ENCODE results near the gene NPAS1. TPM values are rescaled to one million over a fixed set of nuclear protein-coding genes. Genes with fewer than 3 reads are reported as not detected.
A peak's percentile ranks its signal among the peaks of the same experiment; 100 is the strongest.

NPAS1 gene
- polyA plus RNA-seq, 1 donor from 2014 or later = not detected

- H3K36me3 ChIP-seq (ENCODE audit: insufficient read depth, low read length) = no peaks in the 10 kb centered on the region
- no peak overlapping the region for H3K4me2 ChIP-seq (ENCODE audit: low read length)
- H3K9me3 ChIP-seq (ENCODE audit: low read length) = no peaks in the 10 kb centered on the region
- H4K20me1 ChIP-seq (ENCODE audit: insufficient read depth) = no peaks in the 10 kb centered on the region
- no peak overlapping the region for H2AFZ ChIP-seq (ENCODE audit: low read depth, low read length)
- no peaks in the 10 kb centered on the region for H3K27me3 ChIP-seq (ENCODE audit: insufficient read depth, low read depth, low read length)
- no peaks in the 10 kb centered on the region for H3F3A ChIP-seq (ENCODE audit: insufficient read depth, low read length, poor library complexity, severe bottlenecking)
- TF ChIP-seq REST (IDR thresholded peaks at IDR 0.05; ENCODE audit: borderline replicate concordance) (no peak), POLR2AphosphoS5 (IDR thresholded peaks at IDR 0.05) (no peak), EP300 (conservative IDR thresholded peaks at IDR 0.05; ENCODE audit: poor library complexity, severe bottlenecking) (no peak), RAD21 (conservative IDR thresholded peaks at IDR 0.05) (peak; percentile 59), TAF1 (IDR thresholded peaks at IDR 0.05; ENCODE audit: low read depth) (no peak), MXI1 (conservative IDR thresholded peaks at IDR 0.05; ENCODE audit: poor library complexity, severe bottlenecking) (no peak), CTCF (IDR thresholded peaks at IDR 0.05; ENCODE audit: poor library complexity, severe bottlenecking) (peak; percentile 84), EZH2 (IDR thresholded peaks at IDR 0.05; ENCODE audit: borderline replicate concordance, insufficient read depth, low read length, poor library complexity, severe bottlenecking) (no peak), SMC3 (conservative IDR thresholded peaks at IDR 0.05; ENCODE audit: poor library complexity) (peak; percentile 61)
- no peaks in the 10 kb centered on the region for H3K9me2 ChIP-seq (ENCODE audit: insufficient read depth, low read length)
- no peak overlapping the region for H3K27ac ChIP-seq (ENCODE audit: low read length)
- H3K9ac ChIP-seq (ENCODE audit: low read length) = peak overlapping the region; percentile 3
- peak overlapping the region; percentile 54 for H3K4me3 ChIP-seq (ENCODE audit: low read length)
- H3K79me2 ChIP-seq (replicated peaks; ENCODE audit: insufficient read depth, low read length) = no peaks in the 10 kb centered on the region
Observed at GRCh38 chr19:47035127-47036096, 15.8 kb downstream of the NPAS1 start.

GRCh38 chr19:47036097-47036651 is 16.5 kb downstream of the NPAS1 start:
- H3K27ac ChIP-seq (ENCODE audit: low read length) = no peak overlapping the region
- no peaks in the 10 kb centered on the region for H3F3A ChIP-seq (ENCODE audit: insufficient read depth, low read length, poor library complexity, severe bottlenecking)
- no peak for TF ChIP-seq EP300 (conservative IDR thresholded peaks at IDR 0.05; ENCODE audit: poor library complexity, severe bottlenecking)
- no peak for TF ChIP-seq SMC3 (conservative IDR thresholded peaks at IDR 0.05; ENCODE audit: poor library complexity)
- peak; percentile 5 for TF ChIP-seq CTCF (IDR thresholded peaks at IDR 0.05; ENCODE audit: poor library complexity, severe bottlenecking)
- no peak for TF ChIP-seq RAD21 (conservative IDR thresholded peaks at IDR 0.05)
- H3K9me3 ChIP-seq (ENCODE audit: low read length) = no peaks in the 10 kb centered on the region
- peak overlapping the region; percentile 3 for H3K9ac ChIP-seq (ENCODE audit: low read length)
- no peaks in the 10 kb centered on the region for H4K20me1 ChIP-seq (ENCODE audit: insufficient read depth)
- H3K36me3 ChIP-seq (ENCODE audit: insufficient read depth, low read length) = no peaks in the 10 kb centered on the region
- H3K4me2 ChIP-seq (ENCODE audit: low read length) = no peak overlapping the region
- peak overlapping the region; percentile 54 for H3K4me3 ChIP-seq (ENCODE audit: low read length)
- H3K27me3 ChIP-seq (ENCODE audit: insufficient read depth, low read depth, low read length) = no peaks in the 10 kb centered on the region
- H2AFZ ChIP-seq (ENCODE audit: low read depth, low read length) = no peak overlapping the region
- H3K79me2 ChIP-seq (replicated peaks; ENCODE audit: insufficient read depth, low read length) = no peaks in the 10 kb centered on the region
- H3K9me2 ChIP-seq (ENCODE audit: insufficient read depth, low read length) = no peaks in the 10 kb centered on the region

Data from neural cell (in vitro differentiated cells).